ENCODE results near the gene TCN2.
A peak's percentile ranks its signal among the peaks of the same experiment; 100 is the strongest.
"Not testable (repeated sequence)": the region's sequence is repeated elsewhere in the genome, so short reads cannot be mapped to it uniquely, and the experiment has no call there.

TCN2 gene

GRCh38 chr22:30611197-30611596, 4.2 kb downstream of the TCN2 start:
- DNase-seq (ENCODE audit: low spot score) = no peak

DNA sequence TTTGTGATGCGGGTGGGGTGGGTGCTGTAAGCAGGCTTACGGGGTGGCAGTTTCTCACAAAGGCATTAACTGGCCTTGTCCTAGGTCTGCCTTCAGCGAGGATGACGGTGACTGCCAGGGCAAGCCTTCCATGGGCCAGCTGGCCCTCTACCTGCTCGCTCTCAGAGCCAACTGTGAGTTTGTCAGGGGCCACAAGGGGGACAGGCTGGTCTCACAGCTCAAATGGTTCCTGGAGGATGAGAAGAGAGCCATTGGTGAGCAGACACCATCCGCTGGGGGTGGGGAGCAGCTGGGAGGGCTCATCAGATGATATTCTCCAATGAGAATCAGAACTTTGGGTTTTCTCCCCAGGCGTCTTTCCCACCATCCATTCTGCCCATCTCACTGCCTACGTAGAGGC, 5.8 kb downstream of the TCN2 start:
- no peak for DNase-seq (ENCODE audit: low spot score)

DNA sequence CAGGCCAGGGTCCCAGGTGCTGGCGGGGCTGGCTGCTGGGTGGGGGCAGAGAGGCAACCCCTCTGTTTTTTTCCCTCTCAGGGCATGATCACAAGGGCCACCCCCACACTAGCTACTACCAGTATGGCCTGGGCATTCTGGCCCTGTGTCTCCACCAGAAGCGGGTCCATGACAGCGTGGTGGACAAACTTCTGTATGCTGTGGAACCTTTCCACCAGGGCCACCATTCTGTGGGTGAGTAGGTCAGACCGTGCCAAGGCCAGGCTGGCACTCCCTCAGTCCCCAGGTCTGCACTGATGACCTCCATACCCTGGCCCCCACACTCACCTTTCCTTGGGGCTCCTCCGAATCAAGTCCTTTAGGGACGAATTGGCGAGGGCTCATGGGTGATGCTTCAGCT, 7.3 kb downstream of the TCN2 start:
- DNase-seq (ENCODE audit: low spot score) = no peak

DNA sequence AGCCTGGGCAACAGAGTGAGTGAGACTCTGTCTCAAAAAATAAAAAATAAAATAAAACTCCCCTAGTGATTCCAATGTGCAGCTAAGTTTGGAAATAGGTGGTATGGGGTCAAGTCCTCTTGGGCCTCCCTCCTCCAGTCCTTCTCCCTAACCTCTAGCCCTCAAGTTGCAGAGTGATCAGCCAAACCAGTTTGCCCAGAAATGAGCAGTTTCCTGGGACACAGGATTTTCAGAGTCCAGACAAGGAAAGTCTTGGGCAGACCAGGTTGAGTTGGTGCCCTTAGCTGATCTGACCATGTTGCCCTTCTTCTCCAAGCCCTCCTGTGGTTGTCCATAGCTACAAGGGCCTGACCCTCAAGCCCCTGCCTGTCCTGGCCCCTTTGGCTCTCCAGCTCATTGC, 7.9 kb downstream of the TCN2 start:
- DNase-seq (ENCODE audit: low spot score) = no peak

DNA sequence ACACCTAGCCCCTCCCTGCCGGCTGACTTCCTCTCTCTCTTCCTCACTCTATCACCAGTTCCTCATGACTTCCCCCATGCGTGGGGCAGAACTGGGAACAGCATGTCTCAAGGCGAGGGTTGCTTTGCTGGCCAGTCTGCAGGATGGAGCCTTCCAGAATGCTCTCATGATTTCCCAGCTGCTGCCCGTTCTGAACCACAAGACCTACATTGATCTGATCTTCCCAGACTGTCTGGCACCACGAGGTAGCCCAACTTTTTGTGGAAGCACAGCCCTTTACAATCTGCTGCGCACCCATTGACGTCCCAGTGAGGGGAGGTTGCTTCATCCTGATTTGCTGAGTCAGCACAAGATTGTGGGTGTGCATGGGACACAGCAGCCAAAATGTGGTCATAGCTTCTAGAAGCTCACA, 8.6 kb downstream of the TCN2 start:
- no peak for DNase-seq (ENCODE audit: low spot score)

DNA sequence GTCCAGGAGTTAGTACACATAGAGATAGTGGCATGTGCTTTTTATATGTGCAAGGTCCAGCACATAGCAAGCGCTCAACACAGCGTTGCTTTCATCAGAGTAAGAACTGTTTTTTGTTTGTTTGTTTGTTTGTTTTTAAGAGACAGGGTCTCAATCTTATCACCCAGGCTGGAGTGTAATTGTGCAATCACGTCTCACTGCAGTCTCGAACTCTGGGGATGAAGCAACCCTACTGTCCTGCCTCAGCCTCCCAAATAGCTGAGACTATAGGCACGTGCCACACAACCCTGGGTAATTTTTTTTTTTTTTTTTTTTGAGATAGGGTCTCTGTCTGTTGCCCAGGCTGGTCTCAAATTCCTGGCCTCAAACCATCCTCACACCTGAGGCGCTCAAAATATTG, 10.8 kb downstream of the TCN2 start:
- DNase-seq (ENCODE audit: low spot score) = no peak

DNA sequence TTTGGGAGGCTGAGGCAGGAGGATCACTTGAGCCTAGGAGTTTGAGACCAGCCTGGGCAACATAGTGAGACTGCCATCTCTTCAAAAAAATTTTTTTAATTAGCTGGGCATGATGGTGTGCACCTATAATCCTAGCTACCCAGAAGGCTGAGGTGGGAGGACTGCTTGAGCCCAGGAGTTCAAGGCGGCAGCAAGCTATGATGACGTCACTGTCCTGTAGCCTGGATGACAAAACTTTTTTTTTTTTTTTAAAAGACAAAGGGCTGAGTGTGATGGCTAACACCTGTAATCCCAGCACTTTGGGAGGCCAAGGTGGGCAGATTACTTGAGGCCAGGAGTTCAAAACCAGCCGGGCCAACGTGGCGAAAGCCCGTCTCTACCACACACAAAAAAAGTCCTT, 12.9 kb downstream of the TCN2 start:
- DNase-seq (ENCODE audit: low spot score) = not testable (repeated sequence)

DNA sequence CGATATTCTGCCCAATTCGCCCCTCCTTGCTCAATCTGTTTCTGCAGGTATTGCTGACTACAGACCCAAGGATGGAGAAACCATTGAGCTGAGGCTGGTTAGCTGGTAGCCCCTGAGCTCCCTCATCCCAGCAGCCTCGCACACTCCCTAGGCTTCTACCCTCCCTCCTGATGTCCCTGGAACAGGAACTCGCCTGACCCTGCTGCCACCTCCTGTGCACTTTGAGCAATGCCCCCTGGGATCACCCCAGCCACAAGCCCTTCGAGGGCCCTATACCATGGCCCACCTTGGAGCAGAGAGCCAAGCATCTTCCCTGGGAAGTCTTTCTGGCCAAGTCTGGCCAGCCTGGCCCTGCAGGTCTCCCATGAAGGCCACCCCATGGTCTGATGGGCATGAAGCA, 19.4 kb downstream of the TCN2 start:
- DNase-seq (ENCODE audit: low spot score) = no peak

DNA sequence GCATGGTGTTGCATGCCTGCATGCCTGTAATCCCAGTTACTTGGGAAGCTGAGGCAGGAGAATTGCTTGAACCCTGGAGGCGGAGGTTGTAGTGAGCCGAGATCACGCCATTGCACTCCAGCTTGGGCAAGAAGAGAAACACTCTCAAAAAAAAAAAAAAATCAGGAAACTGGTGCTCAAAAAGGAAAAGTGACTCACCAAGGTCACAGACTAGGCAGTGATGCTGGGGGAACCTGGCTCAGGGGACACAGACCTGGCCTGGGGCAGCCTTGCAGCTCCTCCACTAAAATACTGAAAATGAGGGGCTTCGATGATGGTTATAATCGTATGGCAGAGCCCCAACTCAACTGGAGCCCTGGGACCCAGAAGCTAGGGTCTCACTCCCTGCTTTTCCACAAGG, 20.5 kb downstream of the TCN2 start:
- no peak for DNase-seq (ENCODE audit: low spot score)

DNA sequence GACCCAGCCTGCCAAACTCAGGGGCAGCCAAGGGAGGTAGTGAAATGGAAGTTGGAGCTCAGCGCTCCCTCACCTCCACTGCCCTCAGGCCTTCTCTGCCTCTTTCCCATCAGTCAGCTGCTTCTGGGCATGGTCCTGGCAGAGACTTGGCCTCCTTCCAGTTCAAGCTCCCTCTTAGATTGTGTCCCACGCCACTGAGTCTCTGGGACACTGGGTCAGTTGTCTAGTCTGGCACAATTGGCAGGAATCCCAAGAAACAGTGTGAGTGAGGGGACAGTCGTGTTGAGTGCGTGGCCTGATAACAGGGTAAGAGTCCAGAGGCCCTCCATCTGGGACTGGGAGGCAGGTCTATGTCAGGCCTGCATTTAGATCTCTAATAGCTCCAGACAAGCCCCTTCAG, 21.5 kb downstream of the TCN2 start:
- no peak for DNase-seq (ENCODE audit: low spot score)

GRCh38 chr22:30631469-30631868, 24.5 kb downstream of the TCN2 start:
- DNase-seq (ENCODE audit: low spot score) = not testable (repeated sequence)

GRCh38 chr22:30634471-30635233, 27.7 kb downstream of the TCN2 start:
- DNase-seq (ENCODE audit: low spot score) = peak; percentile 96

GRCh38 chr22:30635273-30636225, 28.6 kb downstream of the TCN2 start, which contains the start of gene SLC35E4:
TSS of gene SLC35E4 (plus strand) at chr22:30635781. CDS start at chr22:30636451, 670 bp downstream.
- peak; percentile 98 for DNase-seq (ENCODE audit: low spot score)

GRCh38 chr22:30636226-30637077, 29.5 kb downstream of the TCN2 start:
- DNase-seq (ENCODE audit: low spot score) = no peak

DNA sequence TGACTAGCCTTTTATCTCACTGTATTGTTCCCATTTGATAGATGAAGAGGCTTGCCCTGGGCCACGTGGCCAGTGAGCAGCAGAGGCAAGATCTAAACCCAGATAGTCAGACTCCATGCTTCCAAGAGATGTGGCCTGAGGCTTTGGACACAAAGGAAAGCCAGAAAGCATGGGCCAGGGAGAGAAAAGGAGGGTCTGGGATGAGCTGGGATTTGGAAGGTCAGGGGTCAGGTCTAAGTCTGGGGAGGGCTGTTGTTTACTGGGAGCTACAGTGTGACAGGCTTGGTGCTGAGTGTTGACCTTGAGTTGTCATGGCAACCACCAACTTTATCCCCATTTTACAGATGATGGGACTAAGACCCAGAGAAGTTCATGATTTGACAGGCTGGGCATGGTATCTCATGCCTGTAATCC, 30.7 kb downstream of the TCN2 start:
- no peak for DNase-seq (ENCODE audit: low spot score)

GRCh38 chr22:30640361-30640760, 33.4 kb downstream of the TCN2 start:
- DNase-seq (ENCODE audit: low spot score) = no peak

DNA sequence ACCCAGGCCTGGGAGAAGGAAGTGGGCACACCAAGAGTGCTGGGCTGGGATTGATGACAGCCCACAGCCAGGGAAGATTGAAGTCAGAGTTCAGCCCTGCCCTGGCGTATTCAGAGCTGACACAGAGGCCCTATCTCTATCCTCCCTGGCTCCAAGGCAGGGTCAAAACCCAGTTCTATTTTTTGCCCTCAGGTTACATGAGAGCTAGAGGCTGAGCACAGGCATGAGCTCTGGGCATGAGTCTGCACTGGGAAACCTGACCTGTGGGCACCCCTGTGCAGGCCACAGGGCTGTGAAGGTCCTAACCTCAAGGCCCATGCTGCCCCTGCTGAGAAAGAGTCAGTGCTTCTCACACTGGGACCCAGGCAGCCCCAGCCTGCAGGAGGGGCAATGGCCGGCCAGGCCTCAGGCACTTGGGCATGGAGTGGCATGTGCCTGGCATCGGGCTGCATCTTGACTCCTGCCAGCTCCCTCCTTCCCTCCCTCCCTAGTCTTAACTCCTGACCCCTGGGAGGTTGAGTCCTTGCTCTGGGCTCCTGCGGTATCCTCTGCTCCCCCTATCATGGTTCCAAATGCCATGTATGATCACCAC, 34.0 kb downstream of the TCN2 start:
- no peak for DNase-seq (ENCODE audit: low spot score)

DNA sequence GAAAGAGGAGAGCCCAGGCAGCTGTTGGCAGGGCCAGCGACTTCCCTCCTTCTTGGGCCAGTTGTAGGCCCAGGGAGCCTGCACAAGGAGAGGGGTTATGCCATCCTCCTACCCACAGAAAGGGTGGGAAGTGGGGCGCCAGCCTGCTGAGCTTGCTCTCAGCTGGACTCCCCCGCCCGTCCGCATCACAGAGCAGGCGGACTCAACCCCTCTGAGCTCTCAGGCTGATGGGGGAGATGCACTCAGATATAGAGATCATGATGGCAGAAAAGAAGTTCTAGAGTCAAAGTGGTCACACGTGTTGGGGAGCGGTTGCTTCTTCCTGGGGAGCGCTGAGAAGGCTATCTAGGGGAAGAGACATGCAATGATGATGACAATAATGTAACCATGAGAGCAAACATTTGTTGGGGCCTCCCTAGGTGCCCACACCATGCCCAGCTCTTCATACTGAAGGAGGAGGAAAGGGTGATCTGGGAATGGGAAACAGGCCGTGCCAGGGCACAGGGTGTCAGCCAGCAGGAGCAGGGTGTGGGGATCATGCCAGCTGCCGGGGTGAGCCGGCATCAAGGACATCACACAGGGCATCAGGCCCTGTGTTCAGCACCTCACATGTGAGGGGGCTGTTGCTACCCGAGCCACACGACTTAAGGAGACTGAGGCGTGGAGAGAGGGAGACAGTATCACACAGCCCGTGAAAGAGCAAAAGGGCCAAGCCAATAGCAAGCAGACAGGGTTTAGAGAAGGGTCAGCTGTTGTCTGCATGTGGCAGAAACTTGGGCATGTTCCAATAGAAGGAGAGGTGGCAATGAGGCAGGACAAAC, 36.3 kb downstream of the TCN2 start:
- DNase-seq (ENCODE audit: low spot score) = no peak

GRCh38 chr22:30646518-30647160, 39.7 kb downstream of the TCN2 start:
- no peak for DNase-seq (ENCODE audit: low spot score)

GRCh38 chr22:30647536-30647935, 40.6 kb downstream of the TCN2 start:
- no peak for DNase-seq (ENCODE audit: low spot score)
